GM18867 (cell line): ENCODE results near the gene MYH13.
"Not testable (repeated sequence)": the region's sequence is repeated elsewhere in the genome, so short reads cannot be mapped to it uniquely, and the experiment has no call there.

Experiments
- ATAC-seq: cut with Tn5 transposase; IDR thresholded peaks from one replicate; pipeline ENCODE4 v1.9.1; 2021; ENCODE audit warnings: mild to moderate bottlenecking, moderate library complexity; ENCODE audit not compliant: unreplicated experiment

The MYH13 gene

DNA sequence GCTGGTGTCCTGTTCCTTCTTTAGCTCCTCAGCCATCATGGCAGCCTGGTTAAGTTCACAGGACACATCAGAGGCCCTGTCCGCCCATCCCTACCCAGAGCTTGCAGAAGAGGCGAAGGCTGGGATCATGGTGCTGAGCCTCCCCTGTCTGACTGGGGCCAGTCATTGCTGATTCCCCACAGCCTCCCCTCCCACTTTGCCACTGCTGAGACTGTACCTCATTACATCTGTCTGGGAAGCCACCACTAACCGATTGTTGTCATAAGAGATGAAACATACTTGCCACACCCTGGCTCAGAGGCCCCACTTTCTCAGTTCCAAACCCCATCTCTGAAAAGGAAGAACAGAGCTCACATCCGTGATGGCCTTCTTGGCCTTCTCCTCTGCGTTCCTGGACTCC, 66.2 kb downstream of the MYH13 start:
- no peak for ATAC-seq

DNA sequence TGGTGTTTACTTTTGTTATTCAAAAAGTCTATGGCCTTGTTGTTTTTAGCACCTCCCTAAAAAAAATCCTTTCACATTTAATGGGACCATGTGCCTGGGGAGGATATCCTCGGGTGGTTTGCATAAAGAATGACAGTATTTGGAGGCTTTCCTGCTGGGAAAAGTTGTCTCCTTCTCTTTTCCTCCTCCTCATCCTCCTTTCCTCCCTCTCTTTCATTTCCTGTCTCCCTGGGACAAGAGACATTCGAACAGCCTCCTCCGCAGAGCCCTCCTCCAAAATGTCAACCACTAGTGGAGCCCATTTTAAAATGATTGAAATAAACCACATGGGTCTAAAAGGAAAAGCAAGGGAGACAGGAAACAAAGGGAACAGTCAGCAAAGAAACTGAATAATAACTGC, 67.4 kb downstream of the MYH13 start:
- no peak for ATAC-seq

DNA sequence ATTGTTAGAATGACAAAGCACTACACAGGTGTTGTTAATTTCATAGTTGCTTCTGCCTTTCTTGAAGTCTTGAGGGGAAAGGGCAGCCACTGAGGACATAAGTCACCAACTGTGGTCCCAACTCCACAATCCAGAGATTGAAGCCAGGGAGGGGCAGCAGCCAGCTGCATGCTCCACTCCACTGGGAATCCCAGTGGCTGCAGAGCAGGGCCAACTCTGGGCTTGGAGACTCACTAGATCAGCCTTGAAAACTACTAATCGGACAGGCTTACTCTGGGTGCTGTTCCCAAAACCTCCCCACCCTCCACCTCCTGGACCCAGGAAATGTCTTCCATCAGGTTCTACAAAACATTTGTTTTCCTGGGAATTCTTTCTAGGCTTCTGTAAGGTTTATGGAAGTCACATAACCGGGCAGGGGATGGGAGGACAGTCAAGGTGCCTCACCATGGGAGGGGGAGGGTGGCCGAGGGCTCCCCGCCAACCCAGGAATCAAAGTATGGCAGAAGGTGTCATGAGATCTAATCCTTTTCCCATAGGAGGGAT, 68.0 kb downstream of the MYH13 start:
- no peak for ATAC-seq

DNA sequence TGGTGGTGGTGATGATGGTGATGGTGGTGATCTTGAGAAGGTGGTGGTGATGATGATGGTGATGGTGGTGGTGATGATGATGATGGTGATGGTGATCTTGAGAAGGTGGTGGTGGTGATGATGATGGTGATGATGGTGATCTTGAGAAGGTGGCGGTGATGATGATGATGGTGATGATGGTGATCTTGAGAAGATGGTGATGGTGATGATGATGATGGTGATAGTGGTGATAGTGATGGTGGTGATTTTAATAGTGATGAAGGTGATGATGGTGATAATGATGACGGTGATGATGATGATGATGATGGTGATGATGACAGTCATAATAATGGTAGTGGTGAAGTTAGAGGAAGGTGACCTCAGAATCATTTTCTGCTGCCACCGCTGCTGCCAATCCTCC, 75.1 kb downstream of the MYH13 start:
- no peak for ATAC-seq

DNA sequence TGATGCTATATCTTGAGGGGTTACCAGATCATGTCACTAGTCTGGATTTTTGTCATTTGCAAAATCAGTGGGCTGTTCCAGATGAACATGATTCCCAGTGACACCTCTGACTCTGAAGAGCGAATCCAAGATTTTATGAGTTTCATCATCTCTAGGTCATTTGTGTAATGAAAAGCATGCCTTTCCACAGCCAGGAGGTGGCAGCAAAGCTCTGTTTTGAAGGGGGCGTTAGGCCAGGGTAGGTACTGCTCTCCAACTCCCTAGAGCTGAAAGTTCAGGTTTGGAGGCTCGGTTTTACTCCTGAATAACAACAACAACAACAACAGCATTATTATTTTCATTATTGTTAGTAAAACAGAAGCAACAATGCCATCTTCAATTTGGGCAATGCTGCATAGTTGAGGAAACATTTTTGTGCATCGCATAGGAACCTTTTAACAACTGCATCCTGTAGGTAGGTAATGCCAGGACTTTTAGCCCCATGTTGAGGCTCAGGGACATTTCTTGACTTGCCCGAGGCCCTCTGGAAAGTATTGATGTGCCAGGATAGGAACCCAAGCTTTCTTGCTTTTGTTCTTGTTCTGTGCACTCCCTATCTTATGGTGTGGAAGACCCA, 77.0 kb downstream of the MYH13 start:
- ATAC-seq: peak; percentile 46

DNA sequence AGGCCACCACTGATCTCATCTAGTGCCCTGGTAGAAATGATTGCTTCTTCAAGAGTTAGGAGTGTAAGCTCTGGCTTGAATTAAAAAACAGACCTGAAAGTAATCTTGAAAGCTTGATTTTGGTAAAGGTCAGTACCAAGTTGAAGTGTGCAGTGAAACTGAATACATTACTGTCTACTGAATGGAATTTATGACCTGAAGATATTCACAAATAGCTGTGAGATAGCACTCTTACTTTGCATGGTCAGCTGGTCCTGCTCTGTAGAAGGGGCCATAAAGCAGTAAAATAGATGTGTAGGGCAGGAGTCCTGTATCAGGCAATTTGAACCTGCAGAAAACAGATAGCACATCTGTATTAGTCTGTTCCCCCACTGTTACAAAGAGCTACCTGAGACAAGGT, 78.6 kb downstream of the MYH13 start:
- peak; percentile 73 for ATAC-seq

DNA sequence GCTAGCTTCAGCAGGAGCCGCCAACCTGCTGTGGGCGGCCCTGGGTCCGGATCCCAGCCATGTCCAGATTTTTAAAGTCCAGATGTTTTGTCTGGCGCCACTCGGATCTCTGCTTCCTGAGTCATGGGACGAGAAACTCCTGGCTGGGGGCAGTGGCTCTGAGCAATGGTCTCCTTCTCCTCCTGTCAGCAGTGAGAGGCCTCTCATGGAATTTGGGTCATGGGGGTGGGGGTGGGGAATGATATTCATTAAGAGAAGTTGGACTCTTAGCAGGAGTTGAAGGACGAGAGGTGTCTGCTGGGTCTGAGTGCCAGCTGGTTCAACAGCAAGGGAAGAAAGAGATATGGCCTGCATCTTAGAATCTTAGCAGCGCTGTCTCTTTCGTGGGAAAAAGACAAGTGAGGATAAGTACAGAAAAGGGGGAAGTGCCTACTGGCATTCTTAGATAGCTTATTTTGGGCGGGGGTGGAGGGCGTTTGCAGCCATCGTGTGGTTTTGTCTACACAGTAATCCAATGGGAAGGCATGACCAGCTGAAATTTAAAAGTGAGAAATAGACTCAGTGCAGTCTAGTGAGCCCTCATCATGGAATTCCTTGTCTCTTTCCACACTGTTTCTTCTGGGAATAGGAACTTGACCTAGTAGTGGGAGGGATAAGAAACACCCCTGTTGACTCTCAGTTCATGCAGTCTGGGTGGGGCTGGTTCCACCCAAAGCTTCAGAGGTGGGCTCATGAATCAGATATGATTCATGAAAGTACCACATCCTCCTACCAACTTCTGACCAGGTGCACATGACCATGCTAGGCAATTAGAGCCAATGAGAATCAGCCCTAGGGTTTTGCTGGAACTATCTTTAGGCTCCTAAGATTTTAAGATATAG, 80.5 kb downstream of the MYH13 start:
- ATAC-seq: peak; percentile 69

DNA sequence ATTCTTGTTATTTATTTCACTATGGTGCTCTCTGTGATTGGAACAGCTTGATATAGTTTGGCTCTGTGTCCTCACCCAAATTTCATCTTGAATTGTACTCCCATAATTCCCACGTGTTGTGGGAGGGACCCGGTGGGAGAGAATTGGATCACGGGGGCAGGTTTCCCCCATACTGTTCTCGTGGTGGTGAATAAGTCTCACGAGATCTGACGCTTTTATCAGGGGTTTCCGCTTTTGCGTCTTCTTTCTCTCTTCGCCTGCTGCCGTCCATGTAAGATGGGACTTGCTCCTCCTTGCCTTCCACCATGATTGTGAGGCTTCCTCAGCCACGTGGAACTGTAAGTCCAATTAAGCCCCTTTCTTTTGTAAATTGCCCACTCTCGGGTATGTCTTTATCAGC, 81.2 kb downstream of the MYH13 start:
- not testable (repeated sequence) for ATAC-seq

DNA sequence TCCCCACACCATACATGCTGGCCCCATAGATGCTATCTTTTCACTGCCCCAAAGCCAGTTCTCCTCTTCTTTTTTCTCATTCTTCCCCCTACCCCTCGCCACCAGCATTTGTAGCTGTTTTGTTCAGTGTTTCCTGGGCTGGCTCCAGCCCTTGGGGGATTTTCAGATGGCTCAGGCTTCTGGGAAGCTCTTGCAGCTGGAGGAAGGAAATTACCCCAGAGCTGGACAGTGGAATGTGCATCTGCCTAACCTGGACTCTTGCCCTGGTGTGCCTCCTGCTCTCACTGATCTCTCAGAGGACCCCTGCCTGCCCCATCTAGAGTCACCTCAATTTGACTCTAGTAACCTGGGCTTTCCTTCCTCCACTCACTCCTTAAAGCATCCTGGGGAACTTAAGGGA, 82.8 kb downstream of the MYH13 start:
- no peak for ATAC-seq

DNA sequence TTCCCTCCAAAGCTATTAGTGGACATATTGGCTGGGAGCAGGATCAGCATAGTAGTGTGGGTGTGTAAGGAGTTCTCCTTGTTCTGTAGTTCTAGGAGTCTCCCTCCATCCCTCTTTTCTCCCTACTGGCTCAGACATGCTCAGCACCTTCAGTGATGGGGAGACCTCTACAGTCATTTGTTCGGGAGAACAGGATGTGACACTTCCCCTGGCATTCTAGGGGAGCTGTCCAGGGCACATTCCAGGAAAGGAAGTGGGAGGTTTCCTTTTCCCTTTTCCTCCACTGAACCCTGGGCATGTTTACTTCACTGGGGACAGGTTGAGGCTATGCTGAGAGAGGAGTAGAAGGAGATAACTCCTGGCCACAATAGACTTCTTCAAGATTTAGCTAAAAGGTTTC, 86.5 kb downstream of the MYH13 start:
- no peak for ATAC-seq

DNA sequence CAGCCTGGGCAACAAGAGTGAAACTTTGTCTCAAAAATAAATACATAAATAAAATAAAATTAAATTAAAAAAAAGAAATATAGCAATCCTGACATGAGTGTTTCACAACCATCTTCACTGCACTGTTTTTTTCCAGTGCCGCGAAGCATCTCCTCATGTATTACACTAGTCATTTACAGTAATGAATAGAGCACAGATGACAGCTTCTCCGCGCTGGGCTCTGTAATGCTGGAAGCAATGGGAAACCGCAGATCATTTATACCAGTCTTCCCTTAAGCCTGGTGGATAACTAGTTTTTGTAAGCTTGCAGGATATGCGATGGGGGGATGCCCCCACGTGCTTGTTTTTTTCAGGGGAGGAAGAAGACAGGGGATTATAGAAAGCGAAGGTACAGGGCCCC, 86.9 kb downstream of the MYH13 start:
- ATAC-seq: no peak

DNA sequence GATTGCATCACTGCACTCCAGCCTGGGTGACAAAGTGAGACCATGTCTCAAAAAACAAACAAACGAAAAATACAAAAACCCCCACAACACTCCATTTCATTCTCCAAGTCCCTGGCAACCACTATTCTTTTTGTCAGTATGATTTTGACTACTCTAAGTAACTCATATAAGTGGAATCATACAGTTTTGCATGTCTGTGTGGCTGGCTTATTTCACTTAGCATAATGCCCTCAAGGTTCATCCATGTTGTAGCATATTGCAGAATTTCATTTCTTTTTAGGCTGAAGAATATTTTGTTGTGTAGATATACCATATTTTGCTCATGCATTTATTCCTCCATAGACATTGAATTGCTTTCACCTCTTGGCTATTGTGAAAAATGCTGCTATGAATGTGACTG, 92.7 kb downstream of the MYH13 start:
- no peak for ATAC-seq

DNA sequence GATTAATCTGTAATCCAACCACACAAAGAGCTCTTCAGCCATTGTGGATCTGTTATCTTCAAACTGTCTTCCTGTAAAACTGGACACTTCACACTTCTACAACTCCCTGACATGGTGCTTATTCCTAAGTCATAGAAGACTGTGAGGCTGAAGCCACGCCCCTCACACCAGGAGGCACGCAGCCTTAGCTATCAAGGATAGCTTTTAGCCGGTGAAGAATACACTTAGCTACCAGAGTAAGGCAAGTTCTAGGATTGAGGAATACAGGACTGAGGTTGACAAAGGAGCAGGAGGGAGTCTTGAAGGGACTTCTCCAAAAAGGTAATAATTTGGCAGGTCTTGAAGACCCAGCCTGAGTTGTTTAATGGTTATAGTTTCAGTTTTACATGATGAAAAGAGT, 94.6 kb downstream of the MYH13 start:
- no peak for ATAC-seq

DNA sequence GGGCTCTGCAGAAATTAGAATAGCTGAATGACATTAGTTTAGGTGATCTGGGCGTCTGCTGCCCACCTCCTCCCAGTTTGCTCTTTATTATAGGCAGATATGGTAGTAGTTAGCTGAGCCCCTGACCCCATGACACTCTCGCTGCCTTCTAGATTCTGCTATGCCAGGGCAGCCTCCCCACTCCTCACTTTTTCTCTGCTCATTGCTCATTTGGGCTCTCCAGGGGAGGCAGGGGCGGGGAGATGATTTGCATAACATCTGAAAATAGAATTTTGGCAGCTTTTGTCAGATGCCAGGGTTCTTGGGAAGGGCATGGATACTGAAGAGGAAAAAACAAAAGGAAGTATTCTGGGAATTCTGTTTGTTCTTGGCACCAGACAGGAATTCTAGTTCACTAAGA, 96.4 kb downstream of the MYH13 start:
- no peak for ATAC-seq

DNA sequence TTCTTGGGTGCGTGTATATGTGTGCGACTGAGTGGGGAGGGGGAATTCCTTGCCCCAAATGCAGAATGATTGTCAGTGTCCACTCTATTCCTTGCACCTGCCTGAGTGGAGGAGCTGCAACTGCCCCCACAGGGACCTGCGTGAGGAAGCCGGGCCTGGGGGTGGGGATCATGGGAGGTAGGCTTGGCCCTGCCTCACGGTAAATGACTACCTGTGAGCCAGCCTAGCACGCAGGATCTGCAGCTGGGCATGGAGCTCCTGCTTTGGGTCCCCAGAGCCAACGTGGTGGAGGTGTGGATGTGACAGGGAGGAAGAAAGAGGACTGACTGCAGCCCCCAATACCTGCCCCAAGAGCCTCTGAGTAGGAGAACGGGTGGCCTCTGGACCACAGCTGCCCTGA, 97.4 kb downstream of the MYH13 start:
- ATAC-seq: no peak

DNA sequence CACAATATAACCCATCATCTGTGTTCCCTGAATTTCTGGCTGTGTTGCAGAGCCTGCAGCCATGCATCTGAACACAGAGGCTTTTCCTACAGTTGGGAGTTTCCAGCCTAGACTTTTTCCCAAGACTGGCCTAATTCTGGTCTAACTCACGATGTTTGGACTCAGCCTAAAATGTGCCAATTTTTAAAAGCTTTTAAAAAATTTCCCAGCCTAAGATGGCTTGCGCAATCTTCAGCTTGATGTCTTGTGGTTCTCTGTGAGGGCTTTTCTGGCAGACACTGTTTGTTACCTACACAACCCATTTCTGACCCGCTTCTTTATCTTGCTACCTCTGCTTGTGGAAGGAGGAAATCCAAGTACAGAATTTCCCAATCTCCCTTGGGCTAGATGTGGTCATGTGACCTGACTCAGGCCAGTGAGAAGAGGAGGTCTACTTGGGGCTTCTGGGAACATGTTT, 101.7 kb downstream of the MYH13 start:
- no peak for ATAC-seq

DNA sequence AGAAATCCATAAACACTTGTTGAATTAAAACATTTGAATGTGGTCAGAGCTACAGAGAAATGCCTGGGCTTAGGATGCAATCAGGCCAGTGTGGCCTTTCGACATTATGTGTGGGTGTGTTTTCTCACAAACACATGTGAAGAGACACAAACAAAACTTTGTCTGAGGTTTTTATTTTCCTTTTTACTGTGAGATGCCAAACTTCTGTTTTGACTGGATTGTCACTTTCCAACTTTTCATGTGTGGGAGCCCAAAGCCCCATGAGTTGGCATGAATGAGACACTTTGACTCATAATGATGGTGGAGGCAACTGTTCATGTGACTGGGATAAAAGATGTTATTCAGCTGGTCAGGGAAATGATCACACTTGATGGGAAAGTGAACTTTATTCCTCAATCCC, 102.5 kb downstream of the MYH13 start:
- no peak for ATAC-seq

DNA sequence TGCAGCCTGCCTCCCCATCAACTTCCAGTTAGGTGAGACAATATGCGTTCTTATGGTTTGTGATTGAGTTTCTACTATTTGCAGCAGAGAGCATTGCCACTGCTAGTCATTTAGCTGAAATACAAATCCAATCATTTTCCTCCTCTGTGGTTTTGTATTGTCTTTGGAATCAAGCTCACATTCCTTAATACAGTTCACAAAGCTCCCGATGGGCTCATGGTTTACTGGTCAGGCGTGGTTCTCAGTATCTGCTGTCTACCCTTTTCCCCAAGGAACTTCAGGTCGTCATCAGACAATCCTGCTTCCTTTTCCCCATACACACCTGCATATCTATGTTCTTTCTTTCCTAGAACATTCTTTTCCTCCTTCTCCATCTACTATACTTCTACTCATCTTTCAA, 104.8 kb downstream of the MYH13 start:
- no peak for ATAC-seq

DNA sequence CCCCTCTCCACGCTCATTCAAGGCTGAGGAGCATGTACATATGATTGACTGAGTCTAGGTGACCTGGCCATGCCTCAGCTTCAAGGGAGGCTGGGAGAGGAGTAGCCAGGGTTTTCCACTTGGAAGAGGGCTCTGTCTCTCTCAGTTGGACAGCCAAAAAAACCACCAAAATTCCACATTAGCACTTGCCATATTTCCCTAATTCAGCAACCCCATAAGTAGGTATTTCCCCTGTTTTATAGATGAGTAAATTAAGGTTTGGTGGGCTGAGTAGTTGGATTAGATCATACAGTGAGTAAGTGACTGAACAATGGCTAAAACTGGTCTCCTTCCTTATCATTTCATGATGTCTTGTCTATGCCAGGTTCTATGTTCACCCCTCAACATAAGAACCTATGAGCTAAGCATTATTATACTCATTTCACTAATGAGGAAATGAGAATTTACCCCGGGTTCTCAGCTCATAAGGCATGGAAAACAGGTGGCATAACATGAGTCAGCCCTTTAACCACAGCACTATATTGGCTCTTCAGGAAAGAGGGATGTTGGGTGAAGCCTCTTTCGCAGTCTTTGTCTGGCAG, 106.4 kb downstream of the MYH13 start:
- no peak for ATAC-seq

DNA sequence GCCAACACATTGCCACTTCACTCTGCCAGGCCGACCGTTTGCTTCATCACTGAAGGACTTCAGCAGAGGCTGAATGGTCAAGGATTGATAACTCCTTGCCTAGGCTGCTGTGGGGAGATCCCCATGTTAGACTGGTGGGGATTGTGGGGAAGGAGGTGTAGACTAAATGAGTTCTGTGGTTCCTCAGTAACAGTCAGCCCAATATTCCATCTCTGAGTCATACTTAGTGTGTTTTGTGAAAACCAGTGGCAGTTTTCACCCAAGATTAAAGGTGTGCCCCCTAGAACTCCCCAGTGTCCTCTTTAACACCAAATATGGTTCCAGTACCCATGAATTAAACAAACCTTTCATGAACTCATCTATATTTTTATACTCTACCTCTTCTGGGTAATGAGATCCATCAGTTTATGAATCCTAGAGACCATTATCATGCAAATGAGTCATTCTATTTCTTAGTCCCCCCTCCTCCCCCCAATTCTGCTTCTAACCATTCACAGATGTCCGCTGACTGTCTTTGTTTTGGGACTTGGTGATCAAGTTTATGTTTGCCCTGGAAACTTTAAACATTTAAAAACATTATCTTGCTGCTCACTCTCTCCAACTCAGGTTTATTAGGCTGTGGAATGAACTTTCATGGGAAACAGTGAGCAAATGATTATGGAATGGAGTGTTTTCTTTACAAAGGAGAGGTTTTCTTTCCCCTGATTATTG, 107.6 kb downstream of the MYH13 start:
- no peak for ATAC-seq

DNA sequence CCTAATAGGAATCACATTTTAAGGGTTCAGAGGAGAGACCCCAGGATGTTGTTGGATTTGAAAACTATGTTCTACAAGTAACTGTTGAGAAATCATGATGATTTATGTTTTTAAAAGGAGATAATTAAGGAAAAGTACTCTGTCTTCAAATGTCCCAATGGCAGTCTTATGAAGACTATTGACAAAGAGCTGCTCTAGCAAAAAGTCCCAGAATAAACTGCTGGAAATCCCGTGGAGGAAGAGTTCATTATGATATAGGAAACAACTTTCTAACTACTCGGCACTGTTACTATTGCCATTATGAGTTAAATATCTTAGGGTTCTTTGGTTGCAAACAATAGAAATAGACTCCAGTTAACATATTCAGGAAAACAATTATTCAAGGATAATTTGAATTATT, 108.8 kb downstream of the MYH13 start:
- ATAC-seq: no peak
